ENCODE results near the gene COL18A1. TPM values are rescaled to one million over a fixed set of nuclear protein-coding genes. Genes with fewer than 3 reads are reported as not detected.

COL18A1 gene
- total and polyA plus RNA-seq, 11 donors, result 31.7 to 109 (median 59.0) TPM

DNA sequence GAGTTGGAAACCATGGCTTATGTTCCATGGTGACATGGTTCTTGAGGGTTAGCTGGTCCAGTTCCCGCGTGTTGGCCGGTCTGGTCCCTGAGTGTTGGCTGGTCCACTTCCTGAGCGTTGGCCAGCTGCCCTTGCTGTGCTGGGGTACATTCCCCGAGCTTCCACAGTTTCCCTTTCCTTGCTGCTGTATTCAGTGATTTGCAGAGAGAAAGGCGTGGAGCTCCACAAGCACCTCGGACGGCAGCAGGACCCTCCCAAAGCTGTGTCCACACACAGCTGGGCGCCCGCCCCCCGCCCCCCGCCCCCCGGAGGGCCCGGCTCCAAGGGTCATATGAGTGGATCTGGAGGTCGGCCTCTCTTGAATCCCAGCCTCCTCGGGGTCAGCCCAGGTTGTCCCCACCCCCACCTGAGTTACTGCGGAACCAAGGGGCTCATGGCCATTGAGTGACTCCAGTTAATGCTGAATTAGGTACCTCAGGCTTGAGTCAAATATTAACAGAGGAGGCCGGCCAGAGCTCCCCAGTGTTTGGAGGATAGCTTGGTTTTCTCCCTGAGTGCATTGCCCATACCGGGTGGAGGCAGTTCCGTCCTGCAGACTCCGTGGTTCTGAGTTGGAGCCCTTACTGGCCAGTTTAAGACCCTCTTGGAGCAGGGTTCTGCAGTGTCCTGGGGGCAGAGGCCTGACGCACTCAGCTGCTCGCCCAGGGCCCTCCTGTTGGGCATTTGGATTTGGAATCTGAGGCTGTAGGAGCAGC, 18.4 kb downstream of the COL18A1 start:
- Histone ChIP-seq H3K27ac (no peak overlapping the region), H3K4me1 (peaks cover 0 to 45% (median 13%) of the 10 kb centered on the region in 12 donors), H3K36me3 (no peaks in the 10 kb centered on the region), H3K27me3 (no peaks in the 10 kb centered on the region), H3K9me3 (no peaks in the 10 kb centered on the region), H3K4me3 (no peak overlapping the region)
- no peak for ATAC-seq
- intact Hi-C loops (cut with DNase I), result no loop called here
- TF ChIP-seq, protein P1, sequence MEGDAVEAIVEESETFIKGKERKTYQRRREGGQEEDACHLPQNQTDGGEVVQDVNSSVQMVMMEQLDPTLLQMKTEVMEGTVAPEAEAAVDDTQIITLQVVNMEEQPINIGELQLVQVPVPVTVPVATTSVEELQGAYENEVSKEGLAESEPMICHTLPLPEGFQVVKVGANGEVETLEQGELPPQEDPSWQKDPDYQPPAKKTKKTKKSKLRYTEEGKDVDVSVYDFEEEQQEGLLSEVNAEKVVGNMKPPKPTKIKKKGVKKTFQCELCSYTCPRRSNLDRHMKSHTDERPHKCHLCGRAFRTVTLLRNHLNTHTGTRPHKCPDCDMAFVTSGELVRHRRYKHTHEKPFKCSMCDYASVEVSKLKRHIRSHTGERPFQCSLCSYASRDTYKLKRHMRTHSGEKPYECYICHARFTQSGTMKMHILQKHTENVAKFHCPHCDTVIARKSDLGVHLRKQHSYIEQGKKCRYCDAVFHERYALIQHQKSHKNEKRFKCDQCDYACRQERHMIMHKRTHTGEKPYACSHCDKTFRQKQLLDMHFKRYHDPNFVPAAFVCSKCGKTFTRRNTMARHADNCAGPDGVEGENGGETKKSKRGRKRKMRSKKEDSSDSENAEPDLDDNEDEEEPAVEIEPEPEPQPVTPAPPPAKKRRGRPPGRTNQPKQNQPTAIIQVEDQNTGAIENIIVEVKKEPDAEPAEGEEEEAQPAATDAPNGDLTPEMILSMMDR (IDR thresholded peaks at IDR 0.05), result no peak
- TF ChIP-seq POLR2A (IDR thresholded peaks at IDR 0.05), result no peak
- WGBS, 4 donors, result 87 to 92% (median 88%) methylated on average over 6 to 23 of the region's 23 CpGs
- peak in 3 of 5 donors; percentile 19 to 33 (median 25) for DNase-seq

DNA sequence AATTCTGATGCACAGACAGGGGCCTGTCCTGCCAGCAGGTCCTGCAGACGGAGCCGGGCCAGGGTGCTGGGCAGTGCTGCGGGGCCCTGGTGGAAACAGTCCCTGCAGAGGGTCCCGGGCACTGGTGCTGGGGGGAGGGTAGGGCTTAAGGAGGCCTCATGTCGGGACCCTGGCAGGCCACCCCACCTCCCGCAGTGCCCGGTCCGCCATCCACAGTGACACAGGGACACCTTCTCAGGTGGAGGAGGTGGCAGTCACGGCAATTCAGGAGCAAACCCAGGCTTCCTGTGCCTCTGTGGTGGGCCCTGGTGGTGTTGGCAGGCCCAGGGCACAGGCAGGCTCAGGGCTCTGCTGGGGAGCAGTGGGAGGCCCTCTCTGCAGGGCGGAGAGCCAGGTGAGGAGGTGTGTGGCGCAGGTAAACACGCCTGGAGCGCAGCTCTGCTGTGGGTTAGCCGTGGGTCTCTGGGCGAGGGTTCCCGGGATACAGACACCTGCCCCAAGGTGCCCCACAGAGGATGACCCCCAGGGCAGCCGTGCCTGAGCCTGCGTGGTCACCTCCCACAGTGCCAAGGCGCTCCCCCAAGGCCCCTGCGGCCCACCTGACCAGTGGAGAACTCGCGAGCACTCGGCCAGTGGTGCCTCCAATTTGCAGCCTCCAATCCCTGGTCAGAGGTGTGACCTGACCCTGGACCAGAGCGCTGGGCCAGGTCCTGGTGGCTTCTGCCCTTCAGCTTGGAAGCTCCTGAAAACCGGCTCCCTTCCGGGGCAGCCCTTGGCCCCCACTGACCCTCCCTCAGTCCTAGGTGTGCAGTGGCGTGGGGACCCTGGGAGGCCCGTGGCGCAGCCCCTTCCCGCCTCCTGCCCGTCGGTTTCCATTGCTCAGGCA, 19.2 kb downstream of the COL18A1 start:
- intact Hi-C loops (cut with DNase I), result no loop called here
- ATAC-seq (no peak), DNase-seq (peak in 3 of 5 donors; percentile 25 to 56 (median 25))
- no peaks in the 10 kb centered on the region for H3K9me3 ChIP-seq
- TF ChIP-seq POLR2A (IDR thresholded peaks at IDR 0.05), result no peak
- TF ChIP-seq, protein P1 (IDR thresholded peaks at IDR 0.05), result no peak
- no peaks in the 10 kb centered on the region for H3K36me3 ChIP-seq
- H3K4me1 ChIP-seq, result peaks cover 0 to 46% (median 13%) of the 10 kb centered on the region in 12 donors
- no peak overlapping the region for H3K4me3 ChIP-seq
- WGBS, 4 donors, result 91 to 96% (median 95%) methylated on average over 17 to 32 of the region's 32 CpGs
- no peaks in the 10 kb centered on the region for H3K27me3 ChIP-seq
- no peak overlapping the region for H3K27ac ChIP-seq

DNA sequence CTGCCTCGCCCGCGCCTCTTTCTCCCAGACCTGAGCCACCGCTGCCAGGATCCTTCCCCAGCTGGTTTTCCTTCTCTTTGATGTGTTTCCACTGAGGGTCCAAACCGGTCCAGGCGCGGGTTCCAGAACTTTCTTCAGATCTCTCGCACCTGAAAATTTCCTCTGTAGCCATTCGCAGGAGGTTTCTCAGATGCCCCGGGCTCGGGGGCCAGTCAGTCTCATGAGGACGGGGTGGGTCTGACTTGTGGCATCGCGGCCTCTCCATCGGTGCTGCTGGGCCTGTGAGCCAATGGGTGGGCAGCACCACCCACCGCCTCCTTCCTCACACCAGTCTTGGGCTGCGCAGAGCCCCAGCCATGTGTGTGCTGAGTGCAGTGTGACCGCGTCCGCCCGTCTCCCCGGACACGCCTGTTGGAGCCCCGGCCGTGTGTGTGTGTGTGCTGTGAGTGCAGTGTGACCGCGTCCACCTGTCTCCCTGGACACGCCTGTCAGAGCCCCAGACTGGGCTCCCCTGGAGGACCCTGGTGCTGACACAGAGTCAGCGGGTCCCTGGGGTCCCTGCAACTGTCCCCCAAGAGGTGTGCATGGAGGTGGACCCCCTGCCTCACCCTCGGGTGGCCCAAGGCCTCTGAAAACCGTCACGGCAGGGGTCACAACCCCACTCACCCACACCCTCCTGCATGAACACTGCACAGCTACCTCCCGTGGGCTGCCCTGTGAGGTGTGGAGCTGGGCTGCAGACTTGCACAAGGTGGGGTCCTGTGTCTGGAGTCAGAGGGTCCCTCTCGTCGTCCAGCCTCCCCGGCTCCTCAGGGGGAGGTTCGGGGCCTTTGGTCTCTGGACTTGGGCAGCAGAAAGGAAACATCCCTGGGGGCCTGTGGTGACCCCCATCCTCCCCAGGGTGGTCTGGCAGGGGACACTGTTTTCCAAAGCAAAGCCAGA, 20.2 kb downstream of the COL18A1 start:
- Histone ChIP-seq H3K9me3 (no peaks in the 10 kb centered on the region), H3K4me1 (peaks cover 0 to 43% (median 11%) of the 10 kb centered on the region in 12 donors), H3K27ac (no peak overlapping the region), H3K36me3 (no peaks in the 10 kb centered on the region), H3K4me3 (no peak overlapping the region), H3K27me3 (no peaks in the 10 kb centered on the region)
- TF ChIP-seq, protein P1 (IDR thresholded peaks at IDR 0.05), result no peak
- TF ChIP-seq POLR2A (IDR thresholded peaks at IDR 0.05), result no peak
- intact Hi-C loops (cut with DNase I), result no loop called here
- 91 to 96% (median 93%) methylated on average over 31 to 37 of the region's 37 CpGs for WGBS, 4 donors
- ATAC-seq (no peak), DNase-seq (peak in 1 of 5 donors; percentile 56)
